Measurements from ENCODE around the gene PRKN. TPM values are rescaled to one million over a fixed set of nuclear protein-coding genes. Genes with fewer than 3 reads are reported as not detected.

PRKN gene
- total RNA-seq, 4 donors from 2014 or later, result 4.5 to 12.3 (median 9.0) TPM

DNA sequence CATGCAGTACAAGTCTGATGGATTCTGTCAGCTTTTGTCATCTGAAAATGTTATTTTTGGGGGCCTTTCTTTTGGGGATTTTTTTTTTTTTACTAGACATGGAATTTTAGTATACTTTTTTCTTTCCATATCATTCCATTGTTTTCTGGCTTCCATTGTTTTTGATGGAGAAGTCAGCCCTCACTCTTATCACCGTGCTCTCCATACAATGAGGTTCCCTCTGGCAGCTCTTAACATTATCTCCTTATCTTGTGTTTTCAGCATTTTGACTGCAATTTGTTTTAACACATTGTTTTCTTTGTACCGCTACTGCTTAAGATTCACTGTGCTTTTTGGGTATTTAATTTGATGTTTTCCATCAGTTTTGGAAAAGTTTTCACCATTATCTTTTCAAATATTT is 1262.2 kb downstream of the PRKN start:
- Histone ChIP-seq H3K27ac (no peak overlapping the region), H3K4me3 (no peak overlapping the region), H3K27me3 (no peaks in the 10 kb centered on the region), H3K4me1 (no peaks in the 10 kb centered on the region), H3K36me3 (no peaks in the 10 kb centered on the region), H3K9me3 (no peaks in the 10 kb centered on the region)
- intact Hi-C loops (cut with DNase I; ENCODE audit: low total_unique reads) (no loop called here), in situ Hi-C loops (cut with MboI; ENCODE audit: low pct_ligation_motif_present in 1 of 4, low pct_unique_long_range_greater_than_20kb in 1 of 4, low sequenced_read_pairs in 3 of 4) (no loop called here)
- WGBS, 2 donors (ENCODE audit: low coverage in 1 of 2), result 76 to 92% methylated on average over 2 of the region's 2 CpGs
- TF ChIP-seq, protein P1, sequence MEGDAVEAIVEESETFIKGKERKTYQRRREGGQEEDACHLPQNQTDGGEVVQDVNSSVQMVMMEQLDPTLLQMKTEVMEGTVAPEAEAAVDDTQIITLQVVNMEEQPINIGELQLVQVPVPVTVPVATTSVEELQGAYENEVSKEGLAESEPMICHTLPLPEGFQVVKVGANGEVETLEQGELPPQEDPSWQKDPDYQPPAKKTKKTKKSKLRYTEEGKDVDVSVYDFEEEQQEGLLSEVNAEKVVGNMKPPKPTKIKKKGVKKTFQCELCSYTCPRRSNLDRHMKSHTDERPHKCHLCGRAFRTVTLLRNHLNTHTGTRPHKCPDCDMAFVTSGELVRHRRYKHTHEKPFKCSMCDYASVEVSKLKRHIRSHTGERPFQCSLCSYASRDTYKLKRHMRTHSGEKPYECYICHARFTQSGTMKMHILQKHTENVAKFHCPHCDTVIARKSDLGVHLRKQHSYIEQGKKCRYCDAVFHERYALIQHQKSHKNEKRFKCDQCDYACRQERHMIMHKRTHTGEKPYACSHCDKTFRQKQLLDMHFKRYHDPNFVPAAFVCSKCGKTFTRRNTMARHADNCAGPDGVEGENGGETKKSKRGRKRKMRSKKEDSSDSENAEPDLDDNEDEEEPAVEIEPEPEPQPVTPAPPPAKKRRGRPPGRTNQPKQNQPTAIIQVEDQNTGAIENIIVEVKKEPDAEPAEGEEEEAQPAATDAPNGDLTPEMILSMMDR (IDR thresholded peaks at IDR 0.05), result no peak
- TF ChIP-seq POLR2AphosphoS5 (IDR thresholded peaks at IDR 0.05) (no peak), EP300 (IDR thresholded peaks at IDR 0.05; ENCODE audit: low read depth) (no peak), POLR2A (IDR thresholded peaks at IDR 0.05) (no peak)
- DNase-seq, result no peak

DNA sequence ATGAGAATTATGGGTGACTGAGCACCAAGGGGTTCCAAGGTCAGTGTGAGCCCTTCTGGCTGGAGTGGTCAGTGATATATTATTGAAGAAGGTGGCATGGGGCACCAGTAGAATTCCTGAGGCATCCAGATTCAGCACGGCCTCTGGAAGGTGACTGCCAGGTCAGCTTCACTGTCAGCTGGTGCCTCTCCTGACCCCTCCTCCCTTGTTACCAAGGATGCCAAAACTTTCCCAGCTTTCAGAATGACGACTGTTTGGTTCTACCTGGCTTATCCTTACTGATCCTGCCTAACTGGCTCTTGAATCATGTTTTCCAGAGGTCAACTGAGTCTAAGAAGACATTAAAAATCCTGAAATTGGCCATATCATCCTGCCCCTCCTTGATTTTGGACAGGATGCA is 1264.5 kb downstream of the PRKN start:
- Histone ChIP-seq H3K4me3 (no peak overlapping the region), H3K27me3 (no peaks in the 10 kb centered on the region), H3K36me3 (no peaks in the 10 kb centered on the region), H3K4me1 (no peaks in the 10 kb centered on the region), H3K27ac (no peak overlapping the region), H3K9me3 (no peaks in the 10 kb centered on the region)
- 66 to 79% methylated on average over 2 of the region's 2 CpGs for WGBS, 2 donors (ENCODE audit: low coverage in 1 of 2)
- in situ Hi-C loops (cut with MboI; ENCODE audit: low pct_ligation_motif_present in 1 of 4, low pct_unique_long_range_greater_than_20kb in 1 of 4, low sequenced_read_pairs in 3 of 4) (no loop called here), intact Hi-C loops (cut with DNase I; ENCODE audit: low total_unique reads) (no loop called here)
- no peak for DNase-seq
- TF ChIP-seq, protein P1 (IDR thresholded peaks at IDR 0.05), result no peak
- no peak for TF ChIP-seq POLR2AphosphoS5 (IDR thresholded peaks at IDR 0.05)
- TF ChIP-seq EP300 (IDR thresholded peaks at IDR 0.05; ENCODE audit: low read depth), result no peak
- TF ChIP-seq POLR2A (IDR thresholded peaks at IDR 0.05), result no peak

DNA sequence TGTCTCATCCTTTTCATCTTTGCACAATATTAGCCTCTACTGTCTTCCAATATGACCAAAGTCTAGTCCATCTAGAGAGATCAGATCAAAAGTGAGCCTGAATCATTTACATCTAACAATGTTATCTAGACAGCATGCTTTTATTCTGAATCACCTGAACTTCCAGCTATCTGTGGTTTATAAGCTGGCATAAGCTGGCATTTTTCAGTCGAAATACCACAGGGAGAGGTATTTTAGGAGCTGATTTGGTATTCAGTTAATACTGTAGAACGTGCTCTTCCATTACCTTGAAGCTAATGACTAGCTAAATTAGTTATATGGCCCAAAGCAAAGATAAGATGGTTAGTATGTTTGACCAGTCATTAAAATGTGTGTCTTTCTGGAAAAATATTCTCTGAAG is 1265.4 kb downstream of the PRKN start:
- H3K4me1 ChIP-seq, result no peaks in the 10 kb centered on the region
- H3K4me3 ChIP-seq, result no peak overlapping the region
- intact Hi-C loops (cut with DNase I; ENCODE audit: low total_unique reads), result no loop called here
- no peaks in the 10 kb centered on the region for H3K36me3 ChIP-seq
- H3K9me3 ChIP-seq, result no peaks in the 10 kb centered on the region
- in situ Hi-C loops (cut with MboI; ENCODE audit: low pct_ligation_motif_present in 1 of 4, low pct_unique_long_range_greater_than_20kb in 1 of 4, low sequenced_read_pairs in 3 of 4), result no loop called here
- no peak overlapping the region for H3K27ac ChIP-seq
- H3K27me3 ChIP-seq, result no peaks in the 10 kb centered on the region
- DNase-seq, result no peak
- TF ChIP-seq POLR2AphosphoS5 (IDR thresholded peaks at IDR 0.05), result no peak
- TF ChIP-seq POLR2A (IDR thresholded peaks at IDR 0.05), result no peak
- TF ChIP-seq, protein P1 (IDR thresholded peaks at IDR 0.05), result no peak
- TF ChIP-seq EP300 (IDR thresholded peaks at IDR 0.05; ENCODE audit: low read depth), result no peak
- WGBS, 2 donors (ENCODE audit: low coverage in 1 of 2), result 80% methylated on average over 2 of the region's 2 CpGs

DNA sequence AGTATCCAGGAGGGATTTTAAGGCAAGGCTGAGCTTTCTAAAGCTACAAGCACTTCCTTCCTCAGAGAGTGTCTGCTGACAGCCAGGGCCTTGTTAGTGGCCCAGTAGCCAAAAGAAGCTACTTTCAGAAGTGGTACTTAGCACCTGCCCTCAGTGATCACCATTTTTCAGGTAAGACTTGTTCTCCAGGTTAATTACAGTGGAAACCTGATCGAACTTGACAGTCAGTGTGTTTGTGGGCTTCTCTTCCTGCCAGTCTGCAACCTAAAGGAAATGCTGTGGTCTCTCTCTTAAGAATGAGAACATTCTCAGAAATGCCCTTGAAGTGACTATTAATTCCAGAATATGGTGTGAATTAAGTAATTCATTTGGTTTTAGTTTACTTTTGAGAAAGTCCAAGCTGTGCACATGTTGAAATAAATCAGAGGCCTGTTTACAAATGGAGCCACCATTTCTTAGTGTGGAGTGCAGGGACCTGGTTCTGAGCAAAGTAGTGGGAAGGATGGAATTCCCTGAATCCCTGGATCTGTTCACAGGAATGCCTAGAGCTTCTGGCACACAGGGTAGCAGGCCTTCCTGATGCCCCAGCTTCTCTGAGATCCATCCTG is 1268.5 kb downstream of the PRKN start:
- no peak for TF ChIP-seq POLR2AphosphoS5 (IDR thresholded peaks at IDR 0.05)
- TF ChIP-seq, protein P1 (IDR thresholded peaks at IDR 0.05), result no peak
- TF ChIP-seq EP300 (IDR thresholded peaks at IDR 0.05; ENCODE audit: low read depth), result no peak
- no peak for TF ChIP-seq POLR2A (IDR thresholded peaks at IDR 0.05)
- H3K9me3 ChIP-seq, result no peaks in the 10 kb centered on the region
- no peak for DNase-seq
- intact Hi-C loops (cut with DNase I; ENCODE audit: low total_unique reads) (no loop called here), in situ Hi-C loops (cut with MboI; ENCODE audit: low pct_ligation_motif_present in 1 of 4, low pct_unique_long_range_greater_than_20kb in 1 of 4, low sequenced_read_pairs in 3 of 4) (no loop called here)
- H3K27ac ChIP-seq, result no peak overlapping the region
- WGBS, 2 donors (ENCODE audit: low coverage in 1 of 2), result 53 to 60% methylated on average over 1 of the region's 1 CpG
- no peaks in the 10 kb centered on the region for H3K27me3 ChIP-seq
- no peaks in the 10 kb centered on the region for H3K4me1 ChIP-seq
- no peak overlapping the region for H3K4me3 ChIP-seq
- no peaks in the 10 kb centered on the region for H3K36me3 ChIP-seq
